H9 (cell line): ENCODE results near the gene NT5C2. TPM values are rescaled to one million over a fixed set of nuclear protein-coding genes. Genes with fewer than 3 reads are reported as not detected.
"Not testable (repeated sequence)": the region's sequence is repeated elsewhere in the genome, so short reads cannot be mapped to it uniquely, and the experiment has no call there.

Source experiments
- DNase-seq: peaks from one replicate; pipeline ENCODE4 v3.0.0-alpha.2; 2017
- H2AFZ ChIP-seq: one replicate; pipeline ENCODE4 v1.6.1; 2013; ENCODE audit warnings: mild to moderate bottlenecking, low read length, control low read depth, moderate library complexity
- H2AK5ac ChIP-seq: 2 replicates; pipeline ENCODE4 v1.6.1; 2013; ENCODE audit warnings: low read length, control low read depth, mixed read lengths; ENCODE audit not compliant: insufficient read length
- H2BK120ac ChIP-seq: one replicate; pipeline ENCODE4 v1.6.1; 2013; ENCODE audit warnings: low read depth, mild to moderate bottlenecking, low read length, control low read depth, inconsistent platforms; ENCODE audit not compliant: poor library complexity, severe bottlenecking
- H2BK12ac ChIP-seq: 2 replicates; pipeline ENCODE4 v1.6.1; 2013; ENCODE audit warnings: low read length, control low read depth, mixed read lengths, low read depth; ENCODE audit not compliant: insufficient read length
- H2BK15ac ChIP-seq: 2 replicates; pipeline ENCODE4 v1.6.1; 2013; ENCODE audit warnings: low read depth, low read length, control low read depth
- H2BK20ac ChIP-seq: one replicate; pipeline ENCODE4 v1.6.1; 2013; ENCODE audit warnings: low read depth, mild to moderate bottlenecking, low read length, control low read depth, inconsistent platforms; ENCODE audit not compliant: poor library complexity, severe bottlenecking
- H2BK5ac ChIP-seq: 2 replicates; pipeline ENCODE4 v1.6.1; 2013; ENCODE audit warnings: low read length, control low read depth, mixed read lengths; ENCODE audit not compliant: insufficient read length
- H3K14ac ChIP-seq: 2 replicates; pipeline ENCODE4 v1.6.1; 2013; ENCODE audit warnings: low read length, control low read depth; ENCODE audit not compliant: insufficient read depth
- H3K18ac ChIP-seq: 2 replicates; pipeline ENCODE4 v1.6.1; 2013; ENCODE audit warnings: low read depth, mild to moderate bottlenecking, mixed read lengths, low read length, control low read depth; ENCODE audit not compliant: insufficient read length
- H3K23ac ChIP-seq: 2 replicates; pipeline ENCODE4 v1.6.1; 2013; ENCODE audit warnings: low read length, control low read depth, mixed read lengths, low read depth; ENCODE audit not compliant: insufficient read length
- H3K23me2 ChIP-seq: 2 replicates; pipeline ENCODE4 v1.6.1; 2013; ENCODE audit warnings: low read depth, mild to moderate bottlenecking, mixed read lengths, low read length, control low read depth; ENCODE audit not compliant: insufficient read length, poor library complexity, severe bottlenecking
- H3K27ac ChIP-seq: 2 replicates; pipeline ENCODE4 v1.5.1; 2013; ENCODE audit warnings: low read length, control low read depth, mixed read lengths, low read depth; ENCODE audit not compliant: insufficient read length
- H3K27me3 ChIP-seq: 2 replicates; pipeline ENCODE4 v1.6.1; 2013; ENCODE audit warnings: low read length, control low read depth, inconsistent platforms; ENCODE audit not compliant: insufficient read depth
- H3K4ac ChIP-seq: 2 replicates; pipeline ENCODE4 v1.6.1; 2013; ENCODE audit warnings: low read depth, mild to moderate bottlenecking, control low read depth, inconsistent platforms, low read length, moderate library complexity
- H3K4me1 ChIP-seq: 2 replicates; pipeline ENCODE4 v1.6.1; 2013; ENCODE audit warnings: low read length, control low read depth, inconsistent platforms; ENCODE audit not compliant: insufficient read depth
- H3K4me2 ChIP-seq: 2 replicates; pipeline ENCODE4 v1.6.1; 2013; ENCODE audit warnings: low read length, control low read depth, mixed read lengths; ENCODE audit not compliant: insufficient read length, insufficient read depth
- H3K56ac ChIP-seq: 2 replicates; pipeline ENCODE4 v1.6.1; 2013; ENCODE audit warnings: low read depth, mild to moderate bottlenecking, mixed read lengths, low read length, control low read depth; ENCODE audit not compliant: insufficient read length
- H3K79me1 ChIP-seq: 2 replicates; pipeline ENCODE4 v1.6.1; 2013; ENCODE audit warnings: low read depth, mild to moderate bottlenecking, moderate library complexity, low read length, control low read depth, inconsistent platforms; ENCODE audit not compliant: insufficient read depth, poor library complexity, severe bottlenecking
- H3K79me2 ChIP-seq: 2 replicates; pipeline ENCODE4 v1.6.1; 2013; ENCODE audit warnings: low read length, control low read depth, inconsistent platforms; ENCODE audit not compliant: insufficient read depth
- H3K9ac ChIP-seq: 2 replicates; pipeline ENCODE4 v1.6.1; 2013; ENCODE audit warnings: low read length, control low read depth, mixed read lengths; ENCODE audit not compliant: insufficient read length; ENCODE audit errors: extremely low read depth
- H3K9me3 ChIP-seq: one replicate; pipeline ENCODE4 v1.6.1; 2013; ENCODE audit warnings: low read depth, low read length, inconsistent platforms; ENCODE audit not compliant: control insufficient read depth
- H3T11ph ChIP-seq: one replicate; pipeline ENCODE4 v1.6.1; 2013; ENCODE audit warnings: mild to moderate bottlenecking, low read length, control low read depth, inconsistent platforms
- H4K20me1 ChIP-seq: one replicate; pipeline ENCODE4 v1.6.1; 2013; ENCODE audit not compliant: control insufficient read depth, insufficient read length, insufficient read depth
- H4K5ac ChIP-seq: 2 replicates; pipeline ENCODE4 v1.6.1; 2013; ENCODE audit warnings: low read depth, mild to moderate bottlenecking, mixed read lengths, low read length, control low read depth; ENCODE audit not compliant: insufficient read length
- H4K8ac ChIP-seq: replicated peaks from 2 replicates; pipeline ENCODE4 v1.6.1; 2013; ENCODE audit warnings: low read length, control low read depth, mixed read lengths, low read depth; ENCODE audit not compliant: insufficient read length
- H4K91ac ChIP-seq: 2 replicates; pipeline ENCODE4 v1.6.1; 2013; ENCODE audit warnings: low read depth, mild to moderate bottlenecking, moderate library complexity, mixed read lengths, low read length, control low read depth; ENCODE audit not compliant: insufficient read length
- H3K27ac Mint-ChIP-seq, 3 experiments: 2 replicates in 2 of 3; 3 replicates in 1 of 3; pipeline ENCODE4 v1.8.0; 2020 to 2021; ENCODE audit warnings: mixed read lengths in 3 of 3, mild to moderate bottlenecking in 1 of 3, moderate library complexity in 1 of 3
- H3K27me3 Mint-ChIP-seq: 2 replicates; pipeline ENCODE4 v1.8.0; 2021; ENCODE audit warnings: low read depth, mild to moderate bottlenecking, moderate library complexity, mixed read lengths
- H3K36me3 Mint-ChIP-seq, 3 experiments: 2 replicates in 2 of 3; 3 replicates in 1 of 3; pipeline ENCODE4 v1.8.0; 2020 to 2021; ENCODE audit warnings: low read depth in 3 of 3, mixed read lengths in 3 of 3; ENCODE audit not compliant: insufficient read depth in 1 of 3
- H3K4me1 Mint-ChIP-seq, 2 experiments: 2 replicates each; pipeline ENCODE4 v1.8.0; 2020; ENCODE audit warnings: mixed read lengths in 2 of 2
- H3K4me3 Mint-ChIP-seq, 2 experiments: 2 replicates in 1 of 2; 3 replicates in 1 of 2; pipeline ENCODE4 v1.8.0; 2020 to 2021; ENCODE audit warnings: mild to moderate bottlenecking in 2 of 2, mixed read lengths in 2 of 2, moderate library complexity in 1 of 2
- H3K9me3 Mint-ChIP-seq, 2 experiments: 2 replicates in 1 of 2; 3 replicates in 1 of 2; pipeline ENCODE4 v1.8.0; 2020; ENCODE audit warnings: mild to moderate bottlenecking in 2 of 2, mixed read lengths in 2 of 2, moderate library complexity in 1 of 2
- WGBS: extraction: QIAGEN DNeasy Blood & Tissue Kit; methylation state at CpG from one replicate; pipeline ENCODE4 v1.1.7; 2013; ENCODE audit warnings: missing lambda C conversion rate, low lambda C conversion rate, mixed read lengths; ENCODE audit not compliant: insufficient read length; ENCODE audit errors: extremely low coverage; 5-methylcytosine and 5-hydroxymethylcytosine counted together
- total RNA-seq: library from RNA; stranded (reverse); gene quantifications from 2 replicates; pipeline ENCODE4 v1.2.1, GENCODE V29; 2021
- TF ChIP-seq, protein P1 (sequence below): fragments of 200-600 bp; sonication (generic); conservative IDR thresholded peaks from 3 replicates; pipeline ENCODE4 v1.8.0; 2021; ENCODE audit warnings: antibody characterized with exemption, mild to moderate bottlenecking

The NT5C2 gene
- total RNA-seq, 1 experiment from 2014 or later, result 69.6 TPM

DNA sequence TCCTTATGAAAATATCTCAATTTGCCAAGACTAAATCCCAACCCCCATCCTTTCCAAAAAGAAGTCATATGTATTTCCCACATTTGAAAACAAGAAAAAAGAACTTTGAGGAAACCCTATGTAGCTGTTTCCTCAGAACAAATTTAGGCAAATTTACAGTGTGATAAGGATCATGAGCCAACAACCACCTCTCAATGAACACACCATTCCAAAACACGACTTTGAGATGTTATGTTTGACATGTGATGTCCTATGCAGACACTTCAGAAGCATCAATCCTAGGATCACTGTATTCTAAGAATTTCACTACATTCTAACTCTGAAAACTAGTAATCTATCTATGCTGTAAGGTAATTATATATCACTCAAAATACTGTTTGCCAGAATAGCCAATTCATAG is 62.2 kb downstream of the NT5C2 start:
- H3K4me1 ChIP-seq, result no peaks in the 10 kb centered on the region
- TF ChIP-seq, protein P1, sequence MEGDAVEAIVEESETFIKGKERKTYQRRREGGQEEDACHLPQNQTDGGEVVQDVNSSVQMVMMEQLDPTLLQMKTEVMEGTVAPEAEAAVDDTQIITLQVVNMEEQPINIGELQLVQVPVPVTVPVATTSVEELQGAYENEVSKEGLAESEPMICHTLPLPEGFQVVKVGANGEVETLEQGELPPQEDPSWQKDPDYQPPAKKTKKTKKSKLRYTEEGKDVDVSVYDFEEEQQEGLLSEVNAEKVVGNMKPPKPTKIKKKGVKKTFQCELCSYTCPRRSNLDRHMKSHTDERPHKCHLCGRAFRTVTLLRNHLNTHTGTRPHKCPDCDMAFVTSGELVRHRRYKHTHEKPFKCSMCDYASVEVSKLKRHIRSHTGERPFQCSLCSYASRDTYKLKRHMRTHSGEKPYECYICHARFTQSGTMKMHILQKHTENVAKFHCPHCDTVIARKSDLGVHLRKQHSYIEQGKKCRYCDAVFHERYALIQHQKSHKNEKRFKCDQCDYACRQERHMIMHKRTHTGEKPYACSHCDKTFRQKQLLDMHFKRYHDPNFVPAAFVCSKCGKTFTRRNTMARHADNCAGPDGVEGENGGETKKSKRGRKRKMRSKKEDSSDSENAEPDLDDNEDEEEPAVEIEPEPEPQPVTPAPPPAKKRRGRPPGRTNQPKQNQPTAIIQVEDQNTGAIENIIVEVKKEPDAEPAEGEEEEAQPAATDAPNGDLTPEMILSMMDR, result no peak
- no peak overlapping the region for H3K4me2 ChIP-seq
- H3K79me1 ChIP-seq, result no peaks in the 10 kb centered on the region
- Mint-ChIP-seq H3K36me3 (peaks cover 49 to 67% (median 61%) of the 10 kb centered on the region in 3 experiments), H3K4me1 (peaks cover 0 to 5% of the 10 kb centered on the region in 2 experiments; a peak in 2 of 4 replicates), H3K27me3 (peaks cover 1% of the 10 kb centered on the region; the same call in 1 of the 2 replicates), H3K9me3 (peaks cover 32 to 39% of the 10 kb centered on the region in 2 experiments), H3K27ac (no peak overlapping the region), H3K4me3 (no peak overlapping the region)
- H3K27ac ChIP-seq, result no peak overlapping the region
- no peaks in the 10 kb centered on the region for H3K9me3 ChIP-seq
- H3K23ac ChIP-seq, result no peak overlapping the region
- no peak overlapping the region for H2BK12ac ChIP-seq
- H4K5ac ChIP-seq, result no peak overlapping the region
- H2BK120ac ChIP-seq, result no peak overlapping the region
- no peak overlapping the region for H3K9ac ChIP-seq
- H4K8ac ChIP-seq, result no peak overlapping the region
- no peak overlapping the region for H3T11ph ChIP-seq
- no peaks in the 10 kb centered on the region for H3K79me2 ChIP-seq
- no peak overlapping the region for H2BK5ac ChIP-seq
- no peak overlapping the region for H4K91ac ChIP-seq
- no peaks in the 10 kb centered on the region for H4K20me1 ChIP-seq
- H2BK15ac ChIP-seq, result no peak overlapping the region
- H3K4ac ChIP-seq, result no peak overlapping the region
- no peak overlapping the region for H3K56ac ChIP-seq
- H3K27me3 ChIP-seq, result no peaks in the 10 kb centered on the region
- no peak overlapping the region for H2BK20ac ChIP-seq
- no peaks in the 10 kb centered on the region for H3K23me2 ChIP-seq
- DNase-seq, result no peak
- H3K18ac ChIP-seq, result no peak overlapping the region
- H2AFZ ChIP-seq, result no peak overlapping the region
- no peak overlapping the region for H2AK5ac ChIP-seq
- WGBS, result no CpG with 5 or more reads among the region's 1 CpG
- no peak overlapping the region for H3K14ac ChIP-seq

DNA sequence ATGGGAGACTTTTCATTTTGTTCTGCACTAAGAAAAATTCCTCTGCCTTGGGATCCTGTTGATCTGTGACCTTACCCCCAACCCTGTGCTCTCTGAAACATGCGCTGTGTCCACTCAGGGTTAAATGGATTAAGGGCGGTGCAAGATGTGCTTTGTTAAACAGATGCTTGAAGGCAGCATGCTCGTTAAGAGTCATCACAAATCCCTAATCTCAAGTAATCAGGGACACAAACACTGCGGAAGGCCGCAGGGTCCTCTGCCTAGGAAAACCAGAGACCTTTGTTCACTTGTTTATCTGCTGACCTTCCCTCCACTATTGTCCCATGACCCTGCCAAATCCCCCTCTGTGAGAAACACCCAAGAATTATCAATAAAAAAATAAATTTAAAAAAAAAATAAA is 62.9 kb downstream of the NT5C2 start:
- not testable (repeated sequence) for H3K27ac Mint-ChIP-seq, H2BK5ac ChIP-seq, H3K9me3 ChIP-seq, H3K27me3 Mint-ChIP-seq, H2BK120ac ChIP-seq, H3K79me1 ChIP-seq, H3K4me1 ChIP-seq, H2BK12ac ChIP-seq, H3K4ac ChIP-seq, H2BK15ac ChIP-seq, H3K4me3 Mint-ChIP-seq, H3K4me1 Mint-ChIP-seq, H3K79me2 ChIP-seq, H3K14ac ChIP-seq, H3K18ac ChIP-seq, H3K4me2 ChIP-seq, H4K20me1 ChIP-seq, H4K8ac ChIP-seq, H2AK5ac ChIP-seq, H4K91ac ChIP-seq, H3T11ph ChIP-seq, H2AFZ ChIP-seq, H3K27me3 ChIP-seq, H3K23ac ChIP-seq, H3K23me2 ChIP-seq, H4K5ac ChIP-seq, H2BK20ac ChIP-seq, H3K56ac ChIP-seq, DNase-seq, H3K9ac ChIP-seq, H3K27ac ChIP-seq
- peaks cover 27 to 36% of the 10 kb centered on the region in 2 experiments for H3K9me3 Mint-ChIP-seq
- H3K36me3 Mint-ChIP-seq, result peaks cover 46 to 61% (median 54%) of the 10 kb centered on the region in 3 experiments
- no CpG with 5 or more reads among the region's 5 CpGs for WGBS
